Amygdala (tissue), 56 donors: ENCODE measurements around the gene TBC1D22A.
"Not testable (repeated sequence)": the region's sequence is repeated elsewhere in the genome, so short reads cannot be mapped to it uniquely, and the experiment has no call there.

Experiments used
- DNase-seq, 56 donors: peaks; one replicate each; lab custom pipeline; 2025; lab: John Stamatoyannopoulos, UW

TBC1D22A gene

DNA sequence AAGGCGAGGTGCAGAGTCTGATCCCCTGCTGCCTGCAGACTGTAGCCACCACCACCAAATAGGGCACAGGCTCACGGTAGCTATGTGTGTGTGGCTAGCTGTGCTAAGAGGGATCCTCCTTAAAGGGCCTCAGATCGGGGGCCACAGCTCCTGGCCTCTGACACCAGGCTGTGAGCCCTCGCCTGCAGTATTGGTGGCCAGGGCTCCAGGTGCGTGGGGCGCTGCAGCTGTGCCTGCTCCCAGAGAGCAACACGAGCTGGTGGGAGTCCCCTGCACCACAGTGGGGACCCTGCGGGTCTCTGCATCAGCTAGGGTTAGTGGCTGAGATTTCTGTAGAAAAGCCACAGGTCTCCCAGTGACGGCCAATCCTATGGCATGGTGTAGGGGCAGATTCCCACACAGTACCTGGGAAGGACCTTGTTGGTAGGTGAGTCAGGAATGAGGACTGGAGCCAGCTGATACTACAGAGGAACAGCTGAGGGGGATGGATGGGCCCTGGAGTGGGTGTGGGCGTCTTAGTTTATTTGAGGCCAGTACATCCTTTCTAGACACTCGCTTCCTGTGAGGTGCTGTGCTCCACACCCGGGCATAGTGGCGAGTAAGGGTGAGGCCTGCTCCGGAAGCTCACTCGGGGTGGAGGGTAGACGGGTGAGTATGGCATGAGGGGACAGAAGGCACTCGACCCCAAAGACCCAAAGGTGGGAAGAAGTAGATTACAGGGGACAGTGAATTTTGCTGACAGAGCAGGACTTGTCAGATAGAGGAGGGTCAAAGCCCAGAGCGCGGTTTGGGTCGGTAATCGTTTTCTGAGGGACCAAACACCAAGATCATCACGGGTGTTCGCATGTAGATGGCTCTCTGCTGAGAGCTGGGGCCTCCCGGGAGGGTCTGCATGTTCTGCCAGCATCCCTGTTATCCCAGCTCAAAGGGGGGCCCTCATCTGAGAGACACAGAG, 212.5 kb downstream of the TBC1D22A start:
- DNase-seq, result no peak

DNA sequence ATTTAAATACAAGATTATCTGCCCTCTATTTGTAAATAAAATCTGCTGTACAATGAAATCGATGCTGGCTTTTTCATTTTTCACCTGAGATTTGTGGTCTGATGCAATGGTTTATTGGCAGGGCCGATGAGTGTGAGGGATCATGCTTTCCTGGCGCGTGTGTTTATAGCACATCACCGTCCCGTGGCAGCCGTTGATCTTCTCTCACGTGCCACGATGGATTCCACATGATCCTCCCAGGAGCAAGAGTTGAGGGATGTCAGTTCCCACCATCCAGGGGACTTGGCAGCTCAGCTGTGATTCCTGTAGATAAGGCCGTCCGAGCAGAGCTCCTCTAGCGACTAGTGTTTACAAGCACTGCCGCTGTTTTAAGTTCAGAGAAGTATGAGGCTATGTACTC, 213.7 kb downstream of the TBC1D22A start:
- DNase-seq, result no peak

DNA sequence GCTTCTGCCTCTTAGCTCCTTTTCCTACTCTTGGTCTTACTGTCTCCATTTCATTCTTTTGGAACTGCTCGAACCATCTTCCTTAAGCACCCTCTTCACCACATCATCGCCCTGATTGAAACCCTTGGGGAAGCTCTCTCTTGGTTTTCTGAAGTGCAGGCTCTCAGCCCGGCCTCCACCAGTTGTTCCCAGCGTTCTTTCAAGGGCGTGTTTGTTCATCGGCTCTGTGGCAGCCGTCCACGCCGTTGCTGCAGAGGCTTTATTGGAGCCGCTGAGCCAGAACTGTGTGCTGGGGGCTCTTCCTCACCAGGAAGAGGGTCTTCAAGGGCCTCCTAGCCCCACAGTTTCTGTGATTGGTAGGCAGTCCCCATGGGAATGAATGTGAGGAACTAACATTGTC, 214.1 kb downstream of the TBC1D22A start:
- no peak for DNase-seq

- no peak for DNase-seq
Measured at GRCh38 chr22:46977656-46978343, 215.3 kb downstream of the TBC1D22A start.

DNA sequence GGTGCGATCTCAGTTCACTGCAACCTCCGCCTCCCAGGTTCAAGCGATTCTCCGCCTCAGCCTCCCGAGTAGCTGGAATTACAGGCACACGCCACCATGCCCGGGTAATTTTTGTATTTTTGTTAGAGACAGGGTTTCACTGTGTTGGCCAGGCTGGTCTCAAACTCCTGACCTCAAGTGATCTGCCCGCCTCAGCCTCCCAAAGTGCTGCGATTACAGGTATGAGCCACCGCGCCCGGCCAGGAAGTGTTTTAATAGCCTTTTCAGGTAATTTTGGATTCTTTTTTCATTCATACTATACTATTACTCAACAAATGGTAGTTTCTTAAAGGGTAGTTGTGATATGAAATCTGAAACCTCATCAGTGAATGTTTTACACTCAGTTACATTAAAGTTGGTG, 216.2 kb downstream of the TBC1D22A start:
- DNase-seq, result not testable (repeated sequence)

- DNase-seq, result no peak
Measured at GRCh38 chr22:46979506-46979905, 217.1 kb downstream of the TBC1D22A start.

GRCh38 chr22:46980392-46980791, 217.9 kb downstream of the TBC1D22A start:
- no peak for DNase-seq

DNA sequence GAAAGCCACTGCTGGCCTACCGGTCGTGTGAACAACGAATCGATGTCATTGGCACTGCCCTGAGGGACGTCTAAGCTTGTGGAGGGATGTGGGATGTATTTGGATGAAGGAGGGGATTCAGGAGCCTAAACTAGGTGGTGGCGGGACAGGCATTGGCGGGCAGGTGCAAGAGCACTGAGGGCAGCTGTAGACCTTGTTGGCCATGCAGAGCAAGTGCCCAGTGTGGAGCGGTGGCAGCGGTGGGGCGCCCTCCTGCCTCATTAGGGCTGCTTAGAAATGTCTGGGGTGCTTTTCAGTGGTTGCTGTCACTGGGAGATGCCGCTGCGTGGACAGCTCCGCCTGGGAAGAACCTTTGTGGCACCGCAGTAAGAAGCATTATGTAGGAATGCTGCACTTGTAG, 220.2 kb downstream of the TBC1D22A start:
- no peak for DNase-seq

GRCh38 chr22:46983046-46983445, 220.6 kb downstream of the TBC1D22A start:
- DNase-seq, result no peak

GRCh38 chr22:46984751-46985506, 222.5 kb downstream of the TBC1D22A start:
- no peak for DNase-seq

- no peak for DNase-seq
Measured at GRCh38 chr22:46985507-46985882, 223.0 kb downstream of the TBC1D22A start.

DNA sequence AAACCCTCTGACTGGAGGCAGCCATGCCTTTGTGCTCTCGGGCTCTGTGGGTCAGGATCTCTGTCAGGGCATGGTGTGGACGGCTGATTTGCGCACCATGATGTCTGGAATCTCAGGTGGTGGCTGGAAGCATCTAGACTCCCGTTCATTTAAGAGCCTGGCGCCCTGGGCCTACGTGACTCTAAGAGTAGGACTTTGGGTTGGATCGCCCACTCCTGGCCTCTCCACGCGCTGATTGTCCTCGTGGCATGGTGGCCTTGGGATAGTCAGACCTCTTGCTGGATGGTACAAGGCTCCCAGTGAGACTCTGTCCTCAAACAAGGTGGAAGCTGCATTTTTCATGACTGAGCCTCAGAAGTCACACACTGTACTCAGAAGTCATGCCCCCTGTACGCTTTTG, 224.3 kb downstream of the TBC1D22A start:
- no peak for DNase-seq

GRCh38 chr22:46990937-46991550, 228.6 kb downstream of the TBC1D22A start:
- DNase-seq, result no peak

GRCh38 chr22:46991666-46992065, 229.2 kb downstream of the TBC1D22A start:
- DNase-seq, result no peak

GRCh38 chr22:46992121-46992731, 229.8 kb downstream of the TBC1D22A start:
- no peak for DNase-seq

DNA sequence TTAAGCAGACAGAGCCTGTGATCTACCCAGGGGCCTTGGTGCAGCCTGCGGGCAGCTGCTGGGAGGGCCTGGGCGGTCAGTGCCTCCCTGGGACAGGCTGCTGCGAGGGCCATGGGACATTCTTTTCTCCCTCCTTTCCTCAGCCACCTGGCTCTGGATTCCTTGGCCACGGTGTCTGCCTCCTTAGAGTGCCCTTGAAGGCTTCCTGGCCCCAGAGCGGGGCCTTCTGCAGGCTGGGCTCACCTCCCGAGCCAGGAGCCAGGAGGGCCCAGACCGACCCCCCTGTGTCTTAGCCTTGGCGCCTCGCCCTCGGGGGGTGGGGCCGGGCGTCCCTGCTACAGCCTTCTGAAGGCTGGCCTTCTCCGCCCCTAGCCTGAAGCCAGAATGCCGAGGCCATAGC, 231.2 kb downstream of the TBC1D22A start:
- DNase-seq, result no peak

- DNase-seq, result no peak
Measured at GRCh38 chr22:46994265-46994664, 231.8 kb downstream of the TBC1D22A start.

GRCh38 chr22:46994983-46995382, 232.5 kb downstream of the TBC1D22A start:
- DNase-seq, result no peak

GRCh38 chr22:46995501-46996360, 233.3 kb downstream of the TBC1D22A start:
- no peak for DNase-seq
